Prostate gland (tissue), 2 donors: ENCODE results near the gene PIH1D1. TPM values are rescaled to one million over a fixed set of nuclear protein-coding genes. Genes with fewer than 3 reads are reported as not detected.

Experiments used
- DNase-seq: peaks from one replicate; pipeline ENCODE4 v3.0.0-alpha.2; 2019; ENCODE audit warnings: low spot score
- H3K27ac ChIP-seq, 2 donors: fragments of 200-600 bp; sonication (generic); 2 replicates each; pipeline ENCODE4 v1.5.1; 2017 to 2019
- H3K27me3 ChIP-seq: fragments of 200-600 bp; sonication (generic); replicated peaks from 2 replicates; pipeline ENCODE4 v1.5.1; 2019; ENCODE audit not compliant: insufficient read depth
- H3K36me3 ChIP-seq, 2 donors: fragments of 200-600 bp; sonication (generic); 1 replicate in 1 of 2; 2 replicates in 1 of 2; pipeline versions ENCODE4 v1.5.1 to v1.8.1; 2017 to 2019
- H3K4me1 ChIP-seq: fragments of 200-600 bp; sonication (generic); replicated peaks from 2 replicates; pipeline ENCODE4 v1.5.1; 2019
- H3K4me3 ChIP-seq, 2 donors: fragments of 200-600 bp; sonication (generic); 2 replicates each; pipeline ENCODE4 v1.5.1; 2017 to 2019
- H3K9me3 ChIP-seq: fragments of 200-600 bp; sonication (generic); 2 replicates; pipeline ENCODE4 v1.5.1; 2017
- CTCF ChIP-seq, 4 experiments: fragments of 200-600 bp in 2 of 4; fragments of 450-650 bp in 2 of 4; sonication (generic) in 2 of 4; IDR thresholded peaks; 1 replicate in 3 of 4; 2 replicates in 1 of 4; pipeline ENCODE4 v1.5.1; 2016 to 2019; ENCODE audit warnings: antibody characterized with exemption in 4 of 4, mild to moderate bottlenecking in 2 of 4, moderate library complexity in 2 of 4
- POLR2A ChIP-seq: fragments of 450-650 bp; IDR thresholded peaks from one replicate; pipeline ENCODE4 v1.6.1; 2016; ENCODE audit warnings: antibody characterized with exemption, mild to moderate bottlenecking
- POLR2AphosphoS5 ChIP-seq: sonication (generic); formaldehyde crosslinking; IDR thresholded peaks from one replicate; pipeline ENCODE4 v1.6.1; 2017; ENCODE audit warnings: antibody characterized with exemption
- WGBS: methylation state at CpG from one replicate; pipeline ENCODE4 v1.1.5; 2018; 5-methylcytosine and 5-hydroxymethylcytosine counted together
- intact Hi-C: fragments of 100-400 bp; cut with DNase I; formaldehyde crosslinking; loops from one replicate; pipeline ENCODE4 v1.14.2; 2022
- total RNA-seq, 2 donors: library from RNA; depleted of rRNA; stranded (reverse); fragments of >200 nt; gene quantifications; one replicate each; pipeline ENCODE4 v1.1.0, GENCODE V29; 2016

Gene PIH1D1
- total RNA-seq, 2 donors from 2014 or later: 93.0 to 123 TPM

GRCh38 chr19:49437231-49437630 is 14.4 kb downstream of the PIH1D1 start:
- intact Hi-C loops: no loop called here
- Histone ChIP-seq H3K27me3 (peaks cover 39% of the 10 kb centered on the region), H3K9me3 (no peaks in the 10 kb centered on the region), H3K4me1 (no peaks in the 10 kb centered on the region), H3K27ac (no peak overlapping the region), H3K4me3 (no peak overlapping the region), H3K36me3 (no peaks in the 10 kb centered on the region)
- no peak for DNase-seq
- no peak for TF ChIP-seq CTCF (IDR thresholded peaks at IDR 0.05)
- TF ChIP-seq POLR2A: no peak
- no peak for TF ChIP-seq POLR2AphosphoS5
- WGBS: 15% methylated on average over 8 of the region's 8 CpGs

- Histone ChIP-seq H3K9me3 (no peaks in the 10 kb centered on the region), H3K4me1 (no peaks in the 10 kb centered on the region), H3K27me3 (peaks cover 42% of the 10 kb centered on the region), H3K4me3 (no peak overlapping the region), H3K27ac (no peak overlapping the region), H3K36me3 (no peaks in the 10 kb centered on the region)
- no peak for DNase-seq
- TF ChIP-seq POLR2AphosphoS5 (no peak), POLR2A (no peak), CTCF (IDR thresholded peaks at IDR 0.05) (no peak)
- 13% methylated on average over 42 of the region's 42 CpGs for WGBS
- intact Hi-C loops: no loop called here
These were observed 15.1 kb downstream of the PIH1D1 start for GRCh38 chr19:49436381-49437017.

DNA sequence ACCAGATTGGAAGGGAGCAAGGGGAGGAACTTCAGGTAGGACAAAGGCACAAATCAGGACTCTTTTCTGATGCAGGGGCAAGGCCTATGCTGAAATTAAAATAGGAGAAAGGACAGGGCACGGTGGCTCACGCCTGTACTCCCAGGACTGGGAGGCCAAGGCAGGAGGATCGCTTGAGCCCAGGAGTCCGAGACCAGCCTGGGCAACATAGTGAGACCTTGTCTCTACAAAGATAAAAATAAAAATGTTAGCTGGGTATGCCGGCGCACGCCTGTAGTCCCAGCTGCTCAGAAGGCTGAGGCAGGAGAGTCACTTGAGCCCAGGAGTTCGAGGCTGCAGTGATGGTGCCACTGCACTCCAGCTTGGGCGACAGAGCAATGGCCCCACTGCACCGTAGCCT is 15.9 kb downstream of the PIH1D1 start:
- Histone ChIP-seq H3K9me3 (no peaks in the 10 kb centered on the region), H3K36me3 (no peaks in the 10 kb centered on the region), H3K4me1 (no peaks in the 10 kb centered on the region), H3K4me3 (no peak overlapping the region), H3K27me3 (peaks cover 45% of the 10 kb centered on the region), H3K27ac (no peak overlapping the region)
- no peak for TF ChIP-seq CTCF (IDR thresholded peaks at IDR 0.05)
- WGBS: 88% methylated on average over 10 of the region's 10 CpGs
- DNase-seq: no peak
- intact Hi-C loops: no loop called here

DNA sequence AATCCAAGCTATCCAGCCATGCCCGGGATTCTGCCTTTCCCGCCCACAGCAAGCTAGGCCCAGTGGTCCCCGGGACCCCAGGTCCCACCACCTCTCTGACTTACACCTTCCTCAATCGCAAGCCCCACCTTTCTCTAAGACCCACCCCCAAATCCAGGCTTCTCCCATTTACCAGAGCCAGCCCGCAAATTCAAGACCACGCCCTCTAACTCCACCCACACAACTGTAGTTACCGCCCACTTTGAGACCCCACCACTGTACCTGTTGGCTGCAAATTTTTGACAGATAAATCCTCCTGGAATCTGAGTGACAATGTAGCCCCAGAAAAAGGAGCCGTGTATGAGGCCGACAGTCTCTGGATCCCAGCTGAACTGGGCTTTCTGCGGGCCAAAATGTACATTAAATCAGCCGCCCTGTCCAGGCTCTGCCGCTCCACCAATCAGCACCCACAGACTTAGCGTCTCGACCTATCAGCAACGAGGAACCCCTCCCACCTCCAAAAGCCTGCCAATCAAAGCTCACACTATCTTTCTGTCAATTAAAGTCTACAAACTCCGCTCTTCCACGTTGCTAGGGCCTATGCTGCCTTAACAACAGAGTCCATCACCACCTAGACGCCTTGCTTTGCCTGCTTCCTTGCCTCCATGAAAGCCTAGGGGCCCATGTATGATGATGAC is 16.6 kb downstream of the PIH1D1 start:
- H3K36me3 ChIP-seq: no peaks in the 10 kb centered on the region
- WGBS: 89% methylated on average over 18 of the region's 18 CpGs
- H3K9me3 ChIP-seq: no peaks in the 10 kb centered on the region
- no peak overlapping the region for H3K4me3 ChIP-seq
- no peak for TF ChIP-seq POLR2AphosphoS5
- no peak for TF ChIP-seq CTCF (IDR thresholded peaks at IDR 0.05)
- TF ChIP-seq POLR2A: no peak
- H3K27ac ChIP-seq: no peak overlapping the region
- intact Hi-C loops: no loop called here
- H3K27me3 ChIP-seq: peaks cover 44% of the 10 kb centered on the region
- no peaks in the 10 kb centered on the region for H3K4me1 ChIP-seq
- no peak for DNase-seq
